ENCODE data around the gene TSPAN3.

Gene TSPAN3

GRCh38 chr15:77024273-77025082, 46.4 kb downstream of the TSPAN3 start:
- DNase-seq = peak in 42 of 56 donors; percentile 9 to 83 (median 36)

DNA sequence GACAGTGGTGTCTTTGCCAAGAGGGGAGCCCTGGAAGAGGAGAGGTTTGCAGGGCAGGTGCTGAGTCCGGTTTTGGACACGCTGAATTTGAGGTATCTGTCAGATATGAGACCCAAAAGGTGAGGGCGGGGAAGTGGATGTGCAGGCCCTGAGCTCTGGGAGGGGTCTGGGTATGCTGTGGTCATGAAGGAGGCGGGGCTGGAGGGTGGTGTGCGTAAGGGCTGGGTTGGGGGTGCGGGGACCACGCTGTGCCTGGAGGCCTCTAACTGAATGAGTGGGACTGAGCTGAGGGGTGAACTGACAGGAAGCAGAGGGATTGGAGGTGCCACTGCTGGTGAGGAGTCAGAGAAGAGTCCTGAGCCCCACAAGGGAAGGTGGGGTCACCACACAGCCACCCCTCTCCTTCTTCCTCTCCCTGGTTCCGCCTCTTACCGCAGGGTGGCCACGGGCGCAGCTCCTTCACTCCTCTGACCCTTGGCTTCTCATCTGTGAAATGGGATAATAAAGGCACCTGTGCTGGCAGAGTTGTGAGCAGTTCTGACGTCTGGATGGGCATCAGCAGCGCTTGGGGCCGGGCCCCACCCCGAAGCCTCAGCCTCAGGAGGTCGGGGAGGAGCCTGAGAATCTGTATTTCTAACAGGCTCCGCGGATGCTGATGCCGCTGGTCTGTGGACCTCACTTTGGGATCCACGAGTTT, 47.2 kb downstream of the TSPAN3 start:
- no peak for DNase-seq

DNA sequence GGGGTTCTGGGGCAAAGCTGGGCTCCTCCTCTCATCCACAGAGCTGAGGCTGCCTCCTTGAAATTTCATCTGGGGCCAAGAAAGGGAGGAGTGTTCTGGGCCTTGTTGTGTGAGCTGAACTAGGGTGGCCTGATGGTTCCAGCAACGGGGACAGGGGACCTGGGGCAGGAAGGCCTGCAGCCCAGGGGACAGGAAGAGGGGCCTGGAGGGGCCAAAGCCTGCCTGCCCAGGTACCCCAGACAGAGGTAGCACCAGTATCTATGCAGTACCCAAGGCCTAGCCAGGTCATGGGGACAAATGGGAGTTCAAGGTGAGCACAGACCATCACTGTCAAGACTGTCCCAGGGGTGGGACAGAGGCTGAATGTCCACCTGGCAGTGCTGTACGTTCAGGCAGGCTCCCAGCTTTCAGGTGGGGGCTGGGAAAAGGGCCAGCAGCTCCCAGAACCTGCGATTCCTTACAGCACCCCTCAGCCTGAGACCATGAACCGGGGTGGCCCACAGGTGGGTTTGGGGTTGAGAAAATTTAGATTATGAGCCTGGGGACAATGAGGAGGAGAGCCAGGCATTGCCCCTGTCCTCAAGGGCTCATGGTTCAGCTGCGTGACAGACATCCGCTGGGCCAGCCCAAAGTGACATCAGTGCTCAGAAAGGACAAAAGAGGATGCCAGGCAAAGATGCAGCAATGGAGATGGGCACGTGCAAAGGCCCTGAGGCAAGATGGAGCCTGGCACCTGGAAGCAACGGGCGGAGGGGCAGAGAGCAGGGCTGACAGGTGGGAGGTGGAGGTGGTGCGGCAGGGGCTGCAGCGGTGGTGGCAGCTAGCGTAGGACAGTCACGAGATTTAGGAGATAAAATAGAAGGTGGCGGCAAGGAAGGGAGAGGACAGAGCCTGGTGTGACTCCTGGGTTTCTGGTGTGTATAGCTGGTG, 48.0 kb downstream of the TSPAN3 start:
- DNase-seq = no peak

DNA sequence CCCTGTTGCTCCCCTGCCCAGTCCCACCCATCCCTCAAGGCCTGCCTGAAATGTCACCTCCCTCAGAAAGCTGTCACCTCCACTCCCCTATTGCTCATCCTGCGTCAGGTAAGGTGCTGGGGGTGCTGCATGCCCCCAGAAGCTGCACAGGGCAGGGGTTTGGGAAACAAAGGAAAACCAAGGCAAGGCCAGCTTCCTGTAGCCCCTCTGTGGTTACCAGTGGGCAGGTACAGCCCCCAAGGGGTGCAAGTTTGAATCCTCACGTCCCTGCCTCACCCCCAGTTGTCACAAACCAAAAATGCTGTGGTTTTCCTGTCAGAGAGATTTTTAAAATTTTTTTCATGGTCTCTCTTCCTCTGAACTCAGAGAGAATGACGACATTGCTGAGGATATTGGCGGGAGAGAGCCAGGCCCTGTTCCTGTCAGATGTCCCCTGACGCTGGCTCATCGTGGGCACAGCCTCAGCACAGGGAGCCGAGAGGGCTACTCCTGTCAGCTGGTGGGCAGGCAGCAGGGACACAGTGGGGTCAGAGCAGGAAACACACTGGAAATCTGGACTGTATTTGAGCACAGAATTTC, 49.0 kb downstream of the TSPAN3 start:
- no peak for DNase-seq

DNA sequence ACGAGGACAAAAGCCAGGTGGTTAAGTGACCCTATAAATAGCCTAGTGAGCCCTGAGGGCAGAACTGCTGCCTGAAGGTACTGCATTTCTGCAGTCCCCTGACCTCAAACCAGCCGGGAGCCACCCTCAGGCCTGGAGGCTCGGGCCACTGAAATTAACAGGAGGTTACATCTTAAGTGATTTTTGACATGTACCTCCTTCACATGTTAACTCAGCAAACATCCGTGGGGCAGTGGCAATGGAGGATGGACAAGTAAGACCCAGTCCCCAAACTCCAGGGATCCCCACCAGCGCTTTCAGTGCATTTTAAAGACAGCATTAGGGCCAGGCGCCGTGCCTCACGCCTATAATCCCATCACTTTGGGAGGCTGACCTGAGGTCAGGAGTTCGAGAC, 49.8 kb downstream of the TSPAN3 start:
- no peak for DNase-seq

DNA sequence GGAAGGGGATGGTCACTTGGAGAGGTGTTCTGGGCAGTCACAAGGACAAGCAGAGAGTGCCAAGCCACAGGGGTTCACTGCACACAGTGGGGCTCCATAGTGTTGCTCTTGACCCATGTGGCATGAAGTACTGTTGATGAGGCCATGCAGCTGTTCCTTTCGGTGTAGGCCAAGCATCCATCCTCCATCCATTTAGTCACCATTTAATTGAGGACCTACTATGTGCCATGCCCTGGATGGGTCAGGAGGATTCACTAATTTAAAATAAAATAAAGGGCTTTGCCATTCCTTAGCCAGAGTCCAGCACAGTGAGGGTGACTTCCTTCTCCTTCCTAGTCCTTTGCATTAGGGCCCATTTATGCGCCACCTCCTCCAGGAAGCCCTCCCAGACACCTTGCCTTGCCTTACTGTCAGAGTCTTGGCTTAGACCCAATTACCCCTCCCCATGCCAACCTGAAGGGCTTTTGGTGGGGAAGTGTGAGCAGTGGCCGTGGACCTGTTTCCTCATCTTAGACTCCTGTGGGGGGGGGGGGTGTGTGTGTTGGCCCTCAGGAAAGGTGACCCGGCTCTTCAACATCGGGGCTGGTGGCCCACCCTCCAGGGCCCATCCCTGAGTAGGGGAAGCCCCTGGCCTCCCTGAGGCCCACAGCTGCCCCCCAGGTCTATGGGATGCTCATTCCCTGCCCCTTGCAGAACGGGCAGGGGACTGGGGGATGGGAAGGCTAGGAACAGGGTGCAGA, 50.4 kb downstream of the TSPAN3 start:
- DNase-seq = no peak

- DNase-seq = no peak
Observed at GRCh38 chr15:77019521-77020331, 51.2 kb downstream of the TSPAN3 start.

DNA sequence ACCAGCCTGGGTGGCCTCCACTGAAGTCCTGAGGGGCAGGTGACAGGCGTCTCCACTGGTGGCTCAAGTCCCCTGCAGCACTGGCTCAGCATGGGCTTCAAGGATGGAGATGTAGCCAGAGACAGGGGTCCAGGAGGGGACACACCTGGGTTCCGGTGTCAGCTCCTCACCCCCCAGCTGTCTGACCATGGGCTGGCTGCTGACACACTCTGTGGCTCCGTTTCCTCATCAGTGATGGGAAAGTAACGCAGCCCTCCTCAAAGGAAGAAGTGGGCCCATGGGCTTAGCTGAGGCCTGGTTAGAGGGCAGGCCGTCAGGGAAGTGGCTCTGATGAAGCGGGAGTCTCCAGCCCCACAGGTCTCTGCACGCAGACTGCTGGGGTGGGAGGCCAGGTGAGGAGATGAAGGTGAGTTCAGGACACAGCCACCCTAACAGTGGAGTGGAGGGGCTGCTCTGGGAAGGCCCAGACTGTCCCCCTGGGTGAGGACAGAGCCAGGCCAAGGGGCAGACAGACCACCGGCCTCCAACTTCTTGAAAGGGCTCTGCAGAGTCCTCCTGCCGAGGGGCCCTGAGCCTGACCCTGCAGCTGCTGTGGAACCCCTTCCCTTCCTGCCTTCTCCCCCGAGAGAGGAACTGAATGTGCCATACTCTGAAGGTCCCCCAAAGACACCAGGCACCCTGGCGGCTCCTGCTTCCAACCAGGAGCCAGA, 52.0 kb downstream of the TSPAN3 start:
- DNase-seq = no peak

- DNase-seq = no peak
Observed at GRCh38 chr15:77017761-77018720, 52.9 kb downstream of the TSPAN3 start.

- no peak for DNase-seq
Observed at GRCh38 chr15:77017091-77017660, 53.7 kb downstream of the TSPAN3 start.

GRCh38 chr15:77016321-77016695, 54.6 kb downstream of the TSPAN3 start:
- no peak for DNase-seq

GRCh38 chr15:77015646-77016320, 55.1 kb downstream of the TSPAN3 start:
- DNase-seq = no peak

DNA sequence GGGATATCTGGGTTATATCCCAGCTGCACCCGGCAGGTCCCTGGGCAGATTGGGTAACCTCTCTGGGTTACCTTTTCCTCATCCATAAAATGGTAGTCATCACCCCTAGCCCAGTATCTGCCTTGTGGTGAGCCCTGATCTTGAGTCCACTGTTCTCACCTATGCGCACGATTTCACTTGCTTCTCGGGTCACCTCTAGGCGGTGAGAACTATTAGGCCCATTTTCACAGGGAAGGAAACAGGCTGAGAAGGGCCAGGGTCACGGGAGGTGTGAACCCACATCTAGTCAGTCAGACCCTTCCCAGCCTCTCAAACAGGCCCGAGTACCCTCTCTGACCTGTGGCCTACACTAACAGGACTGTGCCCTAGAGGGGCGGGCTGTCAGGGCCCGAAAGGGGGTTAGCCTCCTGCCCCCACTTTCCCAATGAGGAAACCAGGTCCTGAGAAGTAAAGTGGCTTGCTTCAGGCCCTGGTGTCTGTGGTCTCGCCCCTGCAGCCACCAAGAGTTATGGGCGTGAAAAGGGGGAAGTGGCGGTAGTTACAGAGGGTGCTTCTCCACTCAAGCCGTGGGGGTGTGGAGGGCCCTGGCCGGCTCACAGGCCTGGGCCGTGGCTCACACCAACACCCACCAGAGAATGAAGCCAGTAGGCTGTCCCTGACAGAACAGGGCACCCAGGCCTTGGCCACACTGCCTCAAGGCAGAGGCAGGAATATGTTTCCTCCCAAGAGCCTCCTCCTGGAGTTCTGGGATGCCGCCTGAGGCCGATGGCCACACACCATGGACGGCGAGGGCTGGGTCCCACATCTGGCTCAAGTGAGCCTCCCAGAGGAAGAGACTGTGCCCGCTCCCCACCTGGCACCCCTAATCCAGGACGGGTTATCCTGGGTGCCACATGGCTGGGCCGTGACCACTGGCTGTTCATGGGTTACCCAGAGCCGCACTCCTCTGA, 56.5 kb downstream of the TSPAN3 start:
- peak in 1 of 56 donors; percentile 10 for DNase-seq

DNA sequence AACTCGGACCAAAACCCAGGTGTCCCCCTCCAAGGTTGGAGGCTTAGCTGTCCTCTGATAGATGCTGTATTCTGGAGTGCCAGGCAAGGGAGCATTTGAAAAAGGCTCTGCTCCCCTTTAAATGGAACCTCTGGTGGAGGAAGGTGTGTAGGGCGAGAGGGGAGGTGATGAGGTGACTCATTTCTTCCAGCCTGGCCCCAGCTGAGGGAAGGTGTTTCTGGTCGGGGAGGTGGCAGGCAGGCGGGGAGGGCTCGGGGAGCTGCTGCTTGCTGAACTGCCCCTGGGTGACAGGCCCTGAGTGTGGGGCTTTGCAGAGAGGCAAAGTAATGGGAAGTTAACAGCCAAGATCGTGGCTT, 57.2 kb downstream of the TSPAN3 start:
- no peak for DNase-seq

DNA sequence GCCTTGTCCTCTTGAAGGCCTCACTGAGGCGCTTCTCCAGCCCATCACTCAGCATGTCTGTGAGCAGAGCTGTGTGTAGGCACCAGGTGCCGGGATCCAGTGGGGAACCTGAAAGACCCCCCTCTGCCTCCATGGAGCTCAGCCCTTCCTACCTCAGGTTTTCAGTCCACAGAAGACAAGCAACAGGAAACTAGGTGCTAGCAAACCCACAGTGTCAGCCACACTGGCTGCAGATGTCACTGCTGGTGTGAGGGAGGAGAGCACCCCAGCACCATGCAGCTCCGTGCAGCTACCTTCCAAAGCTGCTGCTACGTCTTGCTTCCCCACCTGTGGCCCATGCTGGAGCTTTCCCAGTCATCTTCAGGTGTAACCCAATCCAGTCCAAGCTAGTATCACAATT, 58.0 kb downstream of the TSPAN3 start:
- DNase-seq = no peak
